Gastroesophageal sphincter (tissue), 3 donors: ENCODE measurements around the gene KLF5.

Experiments used
- EP300 ChIP-seq: sonication (generic); formaldehyde crosslinking; IDR thresholded peaks from one replicate; pipeline ENCODE4 v1.6.1; 2017; ENCODE audit warnings: antibody characterized with exemption, mild to moderate bottlenecking
- POLR2A ChIP-seq, 2 donors: fragments of 450-650 bp; IDR thresholded peaks; one replicate each; pipeline ENCODE4 v1.6.1; 2017; ENCODE audit warnings: antibody characterized with exemption in 2 of 2, mild to moderate bottlenecking in 2 of 2, moderate library complexity in 1 of 2
- POLR2AphosphoS5 ChIP-seq: sonication (generic); formaldehyde crosslinking; IDR thresholded peaks from one replicate; pipeline ENCODE4 v1.6.1; 2017; ENCODE audit warnings: antibody characterized with exemption
- TF ChIP-seq, protein P1 (sequence below), 4 experiments: fragments of 200-600 bp in 2 of 4; fragments of 450-650 bp in 2 of 4; sonication (generic) in 1 of 4; IDR thresholded peaks; one replicate each; pipeline ENCODE4 v1.5.1; 2017 to 2019; ENCODE audit warnings: antibody characterized with exemption in 4 of 4, mild to moderate bottlenecking in 2 of 4, moderate library complexity in 2 of 4

DNA sequence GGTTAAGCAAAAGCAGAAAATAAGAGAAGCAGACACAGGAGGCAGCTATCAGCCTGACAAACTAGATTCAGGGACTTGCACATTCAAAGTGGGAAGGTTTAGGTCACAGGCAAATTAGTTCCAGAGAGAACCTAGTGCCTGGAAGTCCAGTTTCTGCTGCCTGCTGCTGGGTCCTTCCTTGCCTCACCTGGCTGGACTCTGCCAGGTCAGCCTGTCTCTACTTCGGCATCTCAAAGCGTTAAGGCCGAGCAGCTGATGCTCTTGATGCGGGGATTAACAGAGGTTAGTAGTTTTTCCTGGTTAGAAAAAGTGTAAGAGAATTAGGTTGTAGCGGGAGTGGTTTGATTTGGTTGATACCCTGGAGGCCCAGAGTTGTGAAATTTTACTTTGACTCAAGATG, 52.0 kb downstream of the KLF5 start:
- TF ChIP-seq, protein P1, sequence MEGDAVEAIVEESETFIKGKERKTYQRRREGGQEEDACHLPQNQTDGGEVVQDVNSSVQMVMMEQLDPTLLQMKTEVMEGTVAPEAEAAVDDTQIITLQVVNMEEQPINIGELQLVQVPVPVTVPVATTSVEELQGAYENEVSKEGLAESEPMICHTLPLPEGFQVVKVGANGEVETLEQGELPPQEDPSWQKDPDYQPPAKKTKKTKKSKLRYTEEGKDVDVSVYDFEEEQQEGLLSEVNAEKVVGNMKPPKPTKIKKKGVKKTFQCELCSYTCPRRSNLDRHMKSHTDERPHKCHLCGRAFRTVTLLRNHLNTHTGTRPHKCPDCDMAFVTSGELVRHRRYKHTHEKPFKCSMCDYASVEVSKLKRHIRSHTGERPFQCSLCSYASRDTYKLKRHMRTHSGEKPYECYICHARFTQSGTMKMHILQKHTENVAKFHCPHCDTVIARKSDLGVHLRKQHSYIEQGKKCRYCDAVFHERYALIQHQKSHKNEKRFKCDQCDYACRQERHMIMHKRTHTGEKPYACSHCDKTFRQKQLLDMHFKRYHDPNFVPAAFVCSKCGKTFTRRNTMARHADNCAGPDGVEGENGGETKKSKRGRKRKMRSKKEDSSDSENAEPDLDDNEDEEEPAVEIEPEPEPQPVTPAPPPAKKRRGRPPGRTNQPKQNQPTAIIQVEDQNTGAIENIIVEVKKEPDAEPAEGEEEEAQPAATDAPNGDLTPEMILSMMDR (IDR thresholded peaks at IDR 0.05): no peak
- TF ChIP-seq POLR2A (IDR thresholded peaks at IDR 0.05) (no peak), EP300 (no peak), POLR2AphosphoS5 (no peak)
